Measurements from ENCODE around the gene ITGAL. TPM values are rescaled to one million over a fixed set of nuclear protein-coding genes. Genes with fewer than 3 reads are reported as not detected.

Gene ITGAL
- total and polyA plus RNA-seq, 7 donors, result 0.60 to 20.7 (median 2.8) TPM

GRCh38 chr16:30562021-30562420 lies 89.5 kb downstream of the ITGAL start:
- Histone ChIP-seq H3K36me3 (no peaks in the 10 kb centered on the region), H3K9me3 (no peaks in the 10 kb centered on the region), H3K27me3 (no peaks in the 10 kb centered on the region), H3K4me3 (peak overlapping the region in 3 of 4 donors; percentile 52 to 55 (median 53)), H3K4me1 (peaks cover 0 to 19% (median 15%) of the 10 kb centered on the region in 4 donors), H3K27ac (peak overlapping the region in 2 of 4 donors; percentile 55 to 73)
- no peak for DNase-seq
- 29 to 89% methylated on average over 14 of the region's 14 CpGs for WGBS, 2 donors
- intact Hi-C loops (cut with DNase I), result no loop called here
- TF ChIP-seq CTCF (IDR thresholded peaks at IDR 0.05) (no peak), POLR2A (IDR thresholded peaks at IDR 0.05) (no peak), EP300 (IDR thresholded peaks at IDR 0.05) (no peak), POLR2AphosphoS5 (IDR thresholded peaks at IDR 0.05) (no peak)

- WGBS, 2 donors, result 76 to 77% methylated on average over 7 of the region's 7 CpGs
- no peak for TF ChIP-seq CTCF (IDR thresholded peaks at IDR 0.05)
- TF ChIP-seq POLR2AphosphoS5 (IDR thresholded peaks at IDR 0.05), result no peak
- TF ChIP-seq POLR2A (IDR thresholded peaks at IDR 0.05), result no peak
- no peak for TF ChIP-seq EP300 (IDR thresholded peaks at IDR 0.05)
- intact Hi-C loops (cut with DNase I), result no loop called here
These were observed 93.0 kb downstream of the ITGAL start for GRCh38 chr16:30565526-30565925.

GRCh38 chr16:30565984-30566383 lies 93.4 kb downstream of the ITGAL start:
- DNase-seq, result no peak
- WGBS, 2 donors, result 72 to 76% methylated on average over 8 of the region's 8 CpGs
- no peak for TF ChIP-seq CTCF (IDR thresholded peaks at IDR 0.05)
- no peak for TF ChIP-seq EP300 (IDR thresholded peaks at IDR 0.05)
- TF ChIP-seq POLR2A (IDR thresholded peaks at IDR 0.05), result no peak
- TF ChIP-seq POLR2AphosphoS5 (IDR thresholded peaks at IDR 0.05), result no peak
- Histone ChIP-seq H3K36me3 (peaks cover 0 to 6% (median 0%) of the 10 kb centered on the region in 4 donors), H3K9me3 (no peaks in the 10 kb centered on the region), H3K4me3 (no peak overlapping the region), H3K27me3 (no peaks in the 10 kb centered on the region), H3K27ac (no peak overlapping the region), H3K4me1 (peaks cover 0 to 18% (median 16%) of the 10 kb centered on the region in 4 donors)
- intact Hi-C loops (cut with DNase I), result no loop called here

More at GRCh38 chr16:30565526-30565925, 93.0 kb downstream of the ITGAL start:
- Histone ChIP-seq H3K9me3 (no peaks in the 10 kb centered on the region), H3K4me1 (peaks cover 0 to 16% (median 13%) of the 10 kb centered on the region in 4 donors), H3K27me3 (no peaks in the 10 kb centered on the region), H3K27ac (no peak overlapping the region), H3K4me3 (no peak overlapping the region), H3K36me3 (peaks cover 0 to 6% (median 0%) of the 10 kb centered on the region in 4 donors)
- no peak for DNase-seq

GRCh38 chr16:30566531-30566930 lies 94.0 kb downstream of the ITGAL start:
- H3K4me1 ChIP-seq, result peaks cover 0 to 16% (median 13%) of the 10 kb centered on the region in 4 donors
- intact Hi-C loops (cut with DNase I), result no loop called here

More at GRCh38 chr16:30566531-30566930, 94.0 kb downstream of the ITGAL start:
- no peaks in the 10 kb centered on the region for H3K27me3 ChIP-seq
- no peak overlapping the region for H3K4me3 ChIP-seq
- H3K27ac ChIP-seq, result no peak overlapping the region
- WGBS, 2 donors, result 94 to 95% methylated on average over 4 of the region's 4 CpGs
- TF ChIP-seq POLR2A (IDR thresholded peaks at IDR 0.05), result no peak
- no peak for TF ChIP-seq POLR2AphosphoS5 (IDR thresholded peaks at IDR 0.05)
- TF ChIP-seq EP300 (IDR thresholded peaks at IDR 0.05), result no peak
- no peak for TF ChIP-seq CTCF (IDR thresholded peaks at IDR 0.05)
- DNase-seq, result no peak
- no peaks in the 10 kb centered on the region for H3K9me3 ChIP-seq
- peaks cover 0 to 6% (median 0%) of the 10 kb centered on the region in 4 donors for H3K36me3 ChIP-seq

Measured in sigmoid colon (tissue), 7 donors.